Fibroblast of pulmonary artery (primary cell): ENCODE results near the gene BRK1.
"Not testable (repeated sequence)": the region's sequence is repeated elsewhere in the genome, so short reads cannot be mapped to it uniquely, and the experiment has no call there.

Experiments
- DNase-seq: peaks from one replicate; pipeline ENCODE4 v3.0.0-alpha.2; 2010; ENCODE audit warnings: low read depth
- H3K4me3 ChIP-seq: replicated peaks from 2 replicates; pipeline ENCODE4 v1.5.1; 2011; ENCODE audit warnings: low read depth, mild to moderate bottlenecking, control low read depth, low read length, moderate library complexity
- TF ChIP-seq, protein P1 (sequence below): IDR thresholded peaks from 2 replicates; pipeline ENCODE4 v1.5.1; 2011; ENCODE audit warnings: mild to moderate bottlenecking, control low read depth, low read length, inconsistent platforms; ENCODE audit errors: missing control alignments

Gene BRK1

GRCh38 chr3:10145685-10146084 lies 30.2 kb downstream of the BRK1 start:
- TF ChIP-seq, protein P1, sequence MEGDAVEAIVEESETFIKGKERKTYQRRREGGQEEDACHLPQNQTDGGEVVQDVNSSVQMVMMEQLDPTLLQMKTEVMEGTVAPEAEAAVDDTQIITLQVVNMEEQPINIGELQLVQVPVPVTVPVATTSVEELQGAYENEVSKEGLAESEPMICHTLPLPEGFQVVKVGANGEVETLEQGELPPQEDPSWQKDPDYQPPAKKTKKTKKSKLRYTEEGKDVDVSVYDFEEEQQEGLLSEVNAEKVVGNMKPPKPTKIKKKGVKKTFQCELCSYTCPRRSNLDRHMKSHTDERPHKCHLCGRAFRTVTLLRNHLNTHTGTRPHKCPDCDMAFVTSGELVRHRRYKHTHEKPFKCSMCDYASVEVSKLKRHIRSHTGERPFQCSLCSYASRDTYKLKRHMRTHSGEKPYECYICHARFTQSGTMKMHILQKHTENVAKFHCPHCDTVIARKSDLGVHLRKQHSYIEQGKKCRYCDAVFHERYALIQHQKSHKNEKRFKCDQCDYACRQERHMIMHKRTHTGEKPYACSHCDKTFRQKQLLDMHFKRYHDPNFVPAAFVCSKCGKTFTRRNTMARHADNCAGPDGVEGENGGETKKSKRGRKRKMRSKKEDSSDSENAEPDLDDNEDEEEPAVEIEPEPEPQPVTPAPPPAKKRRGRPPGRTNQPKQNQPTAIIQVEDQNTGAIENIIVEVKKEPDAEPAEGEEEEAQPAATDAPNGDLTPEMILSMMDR, result no peak
- DNase-seq, result no peak
- H3K4me3 ChIP-seq, result no peak overlapping the region

- no peak for DNase-seq
- TF ChIP-seq, protein P1, result no peak
- no peak overlapping the region for H3K4me3 ChIP-seq
These were observed 33.8 kb downstream of the BRK1 start for GRCh38 chr3:10149226-10149625.

DNA sequence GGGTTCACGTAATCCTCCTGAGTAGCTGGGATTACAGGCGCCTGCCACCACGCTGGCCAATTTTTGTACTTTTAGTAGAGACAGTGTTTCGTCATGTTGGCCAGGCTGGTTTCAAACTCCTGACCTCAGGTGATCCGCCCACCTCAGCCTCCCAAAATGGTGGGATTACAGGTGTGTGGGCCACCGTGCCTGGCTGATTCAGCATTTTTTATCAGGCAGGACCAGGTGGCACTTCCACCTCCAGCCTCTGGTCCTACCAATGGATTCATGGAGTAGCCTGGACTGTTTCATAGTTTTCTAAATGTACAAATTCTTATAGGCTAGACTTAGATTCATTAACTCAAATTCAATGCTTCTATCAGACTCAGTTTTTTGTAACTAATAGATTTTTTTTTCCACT lies 35.5 kb downstream of the BRK1 start:
- no peak for DNase-seq
- TF ChIP-seq, protein P1, result no peak
- no peak overlapping the region for H3K4me3 ChIP-seq

DNA sequence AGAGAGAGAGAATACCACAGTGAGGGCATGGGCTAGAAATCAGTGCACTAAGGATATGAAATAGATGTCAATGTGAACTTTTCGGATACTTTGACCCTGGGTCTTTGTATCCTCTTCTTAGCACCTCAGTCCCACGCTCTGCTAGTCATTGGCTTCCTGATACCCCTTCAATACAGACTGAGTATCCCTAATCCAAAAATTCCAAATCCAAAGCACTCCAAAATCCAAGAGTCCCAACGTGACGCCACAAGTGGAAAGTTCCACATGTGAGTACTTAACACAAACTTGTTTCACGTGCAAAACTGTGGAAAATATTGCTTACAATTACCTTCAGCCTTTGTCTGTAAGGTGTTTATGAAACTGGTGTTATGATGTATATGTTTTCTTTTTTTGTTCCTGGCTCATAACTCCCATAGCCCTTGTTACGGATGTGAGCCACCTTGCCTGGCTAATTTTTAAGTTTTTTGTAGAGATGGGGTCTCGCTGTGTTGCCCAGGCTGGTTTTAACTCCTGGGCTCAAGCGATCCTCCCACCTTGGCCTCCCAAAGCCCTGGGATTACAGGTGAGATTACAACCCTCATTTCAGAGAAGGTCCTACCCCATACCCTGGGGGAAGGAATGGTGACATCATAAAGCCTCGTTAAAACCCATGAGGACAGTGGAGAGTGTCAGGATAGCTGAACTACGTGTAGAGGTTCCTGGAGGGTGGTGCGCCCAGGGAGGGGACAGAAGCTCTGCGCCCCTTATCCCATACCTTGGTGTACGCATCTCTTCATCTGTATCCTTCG lies 39.1 kb downstream of the BRK1 start:
- DNase-seq, result no peak
- TF ChIP-seq, protein P1, result no peak

DNA sequence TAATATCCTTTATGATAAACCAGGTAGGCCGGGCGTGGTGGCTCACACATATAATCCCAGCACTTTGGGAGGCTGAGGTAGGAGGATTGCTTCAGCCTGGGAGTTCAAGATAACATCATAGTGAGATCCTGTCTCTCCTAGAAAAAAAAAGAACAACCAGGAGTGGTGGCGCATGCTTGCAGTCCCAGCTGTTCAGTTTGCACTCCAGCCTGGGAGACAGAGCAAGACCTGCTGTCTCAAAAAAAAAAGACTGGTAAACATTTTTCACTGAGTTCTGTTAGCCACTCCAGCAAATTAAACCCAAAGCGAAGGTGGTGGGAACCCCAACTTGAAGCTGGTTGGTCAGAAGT lies 39.6 kb downstream of the BRK1 start:
- no peak overlapping the region for H3K4me3 ChIP-seq
- TF ChIP-seq, protein P1, result no peak
- DNase-seq, result no peak

More for the DNA sequence above, 39.1 kb downstream of the BRK1 start:
- no peak overlapping the region for H3K4me3 ChIP-seq

DNA sequence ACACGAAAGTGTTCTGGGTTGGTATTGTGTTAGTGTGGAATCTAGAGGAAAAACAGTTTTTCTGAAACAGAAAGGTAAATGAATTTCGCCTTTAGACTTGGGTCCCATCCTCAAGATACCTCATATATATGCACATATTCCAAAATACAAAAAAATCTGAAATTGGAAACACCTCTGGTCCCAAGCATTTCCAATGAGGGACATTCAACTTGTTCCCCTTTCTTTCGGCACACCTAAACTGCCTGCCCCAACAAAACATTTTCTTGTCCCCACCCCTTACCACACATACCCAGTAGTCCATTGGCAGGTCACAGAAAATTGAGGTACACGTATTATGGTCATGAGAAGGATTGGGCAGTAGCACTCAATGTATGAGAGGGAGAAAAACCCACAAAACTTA lies 40.2 kb downstream of the BRK1 start:
- H3K4me3 ChIP-seq, result no peak overlapping the region
- TF ChIP-seq, protein P1, result no peak
- DNase-seq, result no peak

DNA sequence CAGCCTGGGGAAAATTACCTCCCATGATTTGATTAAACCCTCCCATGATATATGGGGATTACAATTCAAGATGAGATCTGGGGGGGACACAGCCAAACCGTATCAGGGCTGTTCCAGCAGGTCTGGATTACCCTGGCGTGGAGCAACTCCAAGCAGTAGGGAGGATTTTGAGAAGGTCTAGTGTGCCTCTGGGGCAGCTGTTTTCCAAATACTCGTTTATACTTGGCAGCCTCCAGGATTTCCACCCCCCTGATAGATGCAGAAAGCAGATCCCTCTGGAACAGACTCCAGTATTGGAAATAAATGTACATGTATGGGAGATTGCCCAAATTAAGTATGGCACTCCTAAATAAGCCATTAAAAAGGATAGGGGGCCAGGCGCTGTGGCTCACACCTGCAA lies 41.6 kb downstream of the BRK1 start:
- TF ChIP-seq, protein P1, result no peak
- H3K4me3 ChIP-seq, result no peak overlapping the region
- DNase-seq, result no peak

GRCh38 chr3:10158555-10158954 lies 43.1 kb downstream of the BRK1 start:
- DNase-seq, H3K4me3 ChIP-seq: not testable (repeated sequence)
